Measurements from ENCODE around the gene QKI.

The QKI gene

GRCh38 chr6:163599684-163600083 is 185.2 kb downstream of the QKI start:
- TF ChIP-seq CTCF (IDR thresholded peaks at IDR 0.05; ENCODE audit: low read depth, low read length): no peak
- no peak for DNase-seq (ENCODE audit: extremely low read depth, low read depth)

DNA sequence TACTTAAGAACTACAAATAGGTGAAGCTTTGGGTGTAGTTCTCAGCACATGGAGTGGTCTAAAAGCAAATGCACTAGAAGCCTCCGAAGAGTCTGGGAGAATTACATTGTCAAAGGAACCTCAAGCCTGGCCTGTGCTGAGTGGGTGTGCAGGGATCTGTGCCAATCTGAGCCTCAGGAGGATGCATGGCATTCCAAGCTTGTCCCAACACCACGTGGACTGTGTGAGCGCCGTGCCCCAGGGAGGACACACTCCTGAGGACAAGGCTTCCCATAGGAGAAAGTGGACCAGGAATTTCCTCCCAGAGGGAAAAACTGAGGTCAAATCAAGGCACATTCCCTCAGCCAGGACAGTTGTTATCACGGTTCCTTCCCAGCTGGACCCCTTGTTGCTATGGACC is 185.8 kb downstream of the QKI start:
- TF ChIP-seq CTCF (IDR thresholded peaks at IDR 0.05; ENCODE audit: low read depth, low read length): no peak

DNA sequence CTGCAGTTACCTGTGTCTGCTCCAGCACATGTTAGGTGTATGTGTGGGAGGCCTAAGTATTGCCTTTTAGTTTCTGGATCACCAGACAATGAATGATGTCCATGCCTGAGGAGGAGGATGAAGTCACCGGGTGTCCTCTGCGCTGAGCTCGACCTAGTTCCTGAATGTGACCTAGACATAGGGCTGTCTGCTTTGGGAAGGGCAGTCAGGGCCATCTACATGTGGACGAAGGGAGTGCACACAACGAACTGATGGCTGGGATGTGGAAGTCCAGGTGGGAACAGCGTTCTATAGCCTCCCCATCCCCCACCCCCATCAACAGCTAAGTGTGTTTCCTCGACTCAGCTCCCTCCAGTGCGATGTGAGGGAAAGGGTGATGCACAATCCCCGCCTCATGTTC is 186.3 kb downstream of the QKI start:
- DNase-seq (ENCODE audit: extremely low read depth, low read depth): no peak
- TF ChIP-seq CTCF (IDR thresholded peaks at IDR 0.05; ENCODE audit: low read depth, low read length): no peak

More for the DNA sequence above, 185.8 kb downstream of the QKI start:
- no peak for DNase-seq (ENCODE audit: extremely low read depth, low read depth)

DNA sequence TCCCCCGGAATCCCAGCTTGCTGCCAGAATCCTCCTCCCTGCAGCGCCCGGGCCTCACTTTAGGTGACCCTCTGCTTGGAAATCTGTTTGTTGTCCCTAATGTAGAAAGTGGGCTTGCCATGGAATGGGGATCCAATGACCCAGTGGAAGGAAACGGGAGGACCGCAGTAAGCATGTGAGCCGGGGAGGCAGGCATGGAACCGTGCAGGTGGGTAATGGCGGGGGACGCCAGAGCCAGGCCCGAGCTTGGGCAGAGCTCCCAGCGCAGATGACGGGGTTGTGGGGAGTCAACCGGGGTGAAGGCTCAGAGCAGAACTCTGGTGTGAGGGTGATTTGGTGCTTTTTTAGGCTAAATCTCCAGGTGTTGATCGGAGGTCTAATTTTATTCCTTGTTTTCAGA is 188.3 kb downstream of the QKI start:
- TF ChIP-seq CTCF (IDR thresholded peaks at IDR 0.05; ENCODE audit: low read depth, low read length): no peak
- DNase-seq (ENCODE audit: extremely low read depth, low read depth): no peak

DNA sequence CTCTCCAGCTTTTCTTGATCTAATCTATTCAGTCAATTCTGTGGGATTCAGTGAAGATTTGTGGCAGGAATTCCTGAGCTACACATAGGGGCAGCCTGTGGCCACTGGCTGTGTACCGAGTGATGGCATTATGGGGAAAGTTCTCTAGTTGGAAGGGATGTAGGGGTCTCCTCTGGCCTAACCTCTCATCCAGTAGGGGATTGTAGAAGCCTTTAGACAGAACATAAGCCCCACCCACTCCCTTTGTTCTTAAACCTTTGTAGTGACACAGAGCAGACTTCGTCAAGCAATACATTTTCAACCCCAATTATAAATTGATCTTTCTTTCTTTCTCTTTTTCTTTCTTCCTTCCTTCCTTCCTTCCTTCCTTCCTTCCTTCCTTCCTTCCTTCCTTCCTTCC is 188.9 kb downstream of the QKI start:
- no peak for TF ChIP-seq CTCF (IDR thresholded peaks at IDR 0.05; ENCODE audit: low read depth, low read length)
- no peak for DNase-seq (ENCODE audit: extremely low read depth, low read depth)

GRCh38 chr6:163605385-163606097 is 191.0 kb downstream of the QKI start:
- DNase-seq (ENCODE audit: extremely low read depth, low read depth): no peak
- no peak for TF ChIP-seq CTCF (IDR thresholded peaks at IDR 0.05; ENCODE audit: low read depth, low read length)

DNA sequence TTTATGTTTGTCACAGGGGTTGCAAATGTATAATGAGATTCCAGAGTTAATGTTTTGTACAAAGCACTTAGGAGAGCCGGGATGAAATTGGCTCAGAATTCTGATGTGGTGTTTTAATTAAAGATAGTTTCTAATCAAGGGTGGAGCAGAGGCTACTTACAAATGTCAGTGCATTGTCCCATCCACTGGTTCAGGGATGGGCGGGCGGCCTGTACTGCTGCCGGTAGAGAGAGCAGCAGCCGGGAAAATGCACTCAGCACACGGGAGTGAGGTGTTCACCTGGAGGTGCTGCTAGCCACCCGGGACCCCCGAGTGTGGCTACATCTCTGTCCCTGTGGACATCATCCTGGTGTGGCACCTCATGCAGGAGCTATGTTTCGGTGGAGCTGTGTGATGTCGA is 193.3 kb downstream of the QKI start:
- TF ChIP-seq CTCF (IDR thresholded peaks at IDR 0.05; ENCODE audit: low read depth, low read length): no peak

More for the DNA sequence above, 193.3 kb downstream of the QKI start:
- no peak for DNase-seq (ENCODE audit: extremely low read depth, low read depth)
